GM19043 (cell line): ENCODE results near the gene NOMO2.
A peak's percentile ranks its signal among the peaks of the same experiment; 100 is the strongest.
"Not testable (repeated sequence)": the region's sequence is repeated elsewhere in the genome, so short reads cannot be mapped to it uniquely, and the experiment has no call there.

Experiments
- ATAC-seq: cut with Tn5 transposase; IDR thresholded peaks from one replicate; pipeline ENCODE4 v1.9.1; 2021; ENCODE audit warnings: low read depth; ENCODE audit not compliant: unreplicated experiment

The NOMO2 gene

GRCh38 chr16:18561727-18562314 is at the start of gene NOMO2:
Gene NOMO2, minus strand, starts transcription at chr16:18562097. Its CDS starts 57 bp downstream, at chr16:18562040.
- peak; percentile 94 for ATAC-seq

GRCh38 chr16:18610147-18610803 is 48.4 kb upstream of the NOMO2 start:
- ATAC-seq: not testable (repeated sequence)

- ATAC-seq: not testable (repeated sequence)
Observed at GRCh38 chr16:18608271-18608670, 46.4 kb upstream of the NOMO2 start.

GRCh38 chr16:18603572-18604246 is 41.8 kb upstream of the NOMO2 start:
- ATAC-seq: not testable (repeated sequence)

- ATAC-seq: not testable (repeated sequence)
Observed at GRCh38 chr16:18598582-18598981, 36.7 kb upstream of the NOMO2 start.

- not testable (repeated sequence) for ATAC-seq
Observed at GRCh38 chr16:18597734-18598133, 35.8 kb upstream of the NOMO2 start.

GRCh38 chr16:18597319-18597718 is 35.4 kb upstream of the NOMO2 start:
- ATAC-seq: not testable (repeated sequence)

GRCh38 chr16:18595796-18596195 is 33.9 kb upstream of the NOMO2 start:
- not testable (repeated sequence) for ATAC-seq

- ATAC-seq: not testable (repeated sequence)
Observed at GRCh38 chr16:18594880-18595279, 33.0 kb upstream of the NOMO2 start.

- ATAC-seq: not testable (repeated sequence)
Observed at GRCh38 chr16:18593904-18594303, 32.0 kb upstream of the NOMO2 start.

- ATAC-seq: not testable (repeated sequence)
Observed at GRCh38 chr16:18592982-18593381, 31.1 kb upstream of the NOMO2 start.

- not testable (repeated sequence) for ATAC-seq
Observed at GRCh38 chr16:18591908-18592307, 30.0 kb upstream of the NOMO2 start.

GRCh38 chr16:18591441-18591840 is 29.5 kb upstream of the NOMO2 start:
- ATAC-seq: not testable (repeated sequence)

- not testable (repeated sequence) for ATAC-seq
Observed at GRCh38 chr16:18589806-18590205, 27.9 kb upstream of the NOMO2 start.

- not testable (repeated sequence) for ATAC-seq
Observed at GRCh38 chr16:18586560-18587540, 25.0 kb upstream of the NOMO2 start.

GRCh38 chr16:18585789-18586188 is 23.9 kb upstream of the NOMO2 start:
- not testable (repeated sequence) for ATAC-seq

- no peak for ATAC-seq
Observed at GRCh38 chr16:18582902-18583301, 21.0 kb upstream of the NOMO2 start.

- not testable (repeated sequence) for ATAC-seq
Observed at GRCh38 chr16:18580396-18580795, 18.5 kb upstream of the NOMO2 start.

GRCh38 chr16:18579261-18579660 is 17.4 kb upstream of the NOMO2 start:
- ATAC-seq: not testable (repeated sequence)

GRCh38 chr16:18577942-18578341 is 16.0 kb upstream of the NOMO2 start:
- not testable (repeated sequence) for ATAC-seq
